Natural killer cell (primary cell): ENCODE results near the gene TMEM120A. TPM values are rescaled to one million over a fixed set of nuclear protein-coding genes. Genes with fewer than 3 reads are reported as not detected.

Experiments used
- ATAC-seq, 3 donors: fragments of 150-1000 bp in 2 of 3; fragments of 200-7000 bp in 1 of 3; cut with Tn5 transposase; 1 replicate in 1 of 3; 2 replicates in 2 of 3; pipeline ENCODE4 v1.10.0; 2021; ENCODE audit warnings: mild to moderate bottlenecking in 2 of 3, moderate library complexity in 2 of 3
- DNase-seq, 2 donors: peaks; one replicate each; pipeline versions ENCODE4 v3.0.0 to v3.0.0-alpha.2; 2013 to 2021; ENCODE audit warnings: mixed read lengths in 1 of 2
- H3K27ac ChIP-seq: one replicate; pipeline ENCODE4 v1.5.1; 2013; ENCODE audit warnings: mild to moderate bottlenecking, low read length
- H3K27me3 ChIP-seq: one replicate; pipeline ENCODE4 v1.6.1; 2013; ENCODE audit warnings: low read length; ENCODE audit not compliant: control insufficient read depth, insufficient read depth
- H3K36me3 ChIP-seq: one replicate; pipeline ENCODE4 v1.6.1; 2013; ENCODE audit warnings: low read length; ENCODE audit not compliant: control insufficient read depth, insufficient read depth
- H3K4me1 ChIP-seq: one replicate; pipeline ENCODE4 v1.6.1; 2013; ENCODE audit warnings: low read length; ENCODE audit not compliant: control insufficient read depth, insufficient read depth
- H3K4me3 ChIP-seq: one replicate; pipeline ENCODE4 v1.5.1; 2013; ENCODE audit warnings: low read length
- H3K9me3 ChIP-seq: one replicate; pipeline ENCODE4 v1.6.1; 2013; ENCODE audit warnings: low read length; ENCODE audit not compliant: control insufficient read depth, insufficient read depth
- H3K27ac Mint-ChIP-seq, 2 donors: one replicate each; pipeline ENCODE4 v1.8.0; 2022; ENCODE audit warnings: mild to moderate bottlenecking in 2 of 2, mixed read lengths in 2 of 2, moderate library complexity in 1 of 2
- H3K27me3 Mint-ChIP-seq, 2 donors: one replicate each; pipeline ENCODE4 v1.8.0; 2022; ENCODE audit warnings: low read depth in 2 of 2, mixed read lengths in 2 of 2
- H3K36me3 Mint-ChIP-seq: one replicate; pipeline ENCODE4 v1.8.0; 2022; ENCODE audit warnings: mixed read lengths
- H3K4me1 Mint-ChIP-seq, 2 donors: one replicate each; pipeline ENCODE4 v1.8.0; 2022; ENCODE audit warnings: mixed read lengths in 2 of 2
- H3K4me3 Mint-ChIP-seq: one replicate; pipeline ENCODE4 v1.8.0; 2022; ENCODE audit warnings: mild to moderate bottlenecking, moderate library complexity, mixed read lengths
- H3K9me3 Mint-ChIP-seq, 2 donors: one replicate each; pipeline ENCODE4 v1.8.0; 2022; ENCODE audit warnings: mixed read lengths in 2 of 2
- WGBS: methylation state at CpG from one replicate; pipeline ENCODE4 v1.1.7; 2013; ENCODE audit warnings: missing lambda C conversion rate; ENCODE audit not compliant: insufficient coverage; 5-methylcytosine and 5-hydroxymethylcytosine counted together
- intact Hi-C: fragments of 100-400 bp; cut with micrococcal nuclease; formaldehyde crosslinking; loops from one replicate; pipeline ENCODE4 v1.14.2; 2022
- total RNA-seq, 4 donors: library from RNA; stranded (reverse); fragments of 120-200 nt in 1 of 4; gene quantifications; one replicate each; pipeline versions ENCODE4 v1.2.3 to v1.2.4, GENCODE V29; 2013 to 2022
- TF ChIP-seq, protein P1 (sequence below): fragments of 200-600 bp; IDR thresholded peaks from one replicate; pipeline ENCODE4 v1.8.0; 2022; ENCODE audit warnings: antibody characterized with exemption

TMEM120A gene
- total RNA-seq, 3 donors from 2014 or later (not counting 1 experiment from before 2014, with no cell fraction given), result 24.3 to 38.1 (median 34.6) TPM

DNA sequence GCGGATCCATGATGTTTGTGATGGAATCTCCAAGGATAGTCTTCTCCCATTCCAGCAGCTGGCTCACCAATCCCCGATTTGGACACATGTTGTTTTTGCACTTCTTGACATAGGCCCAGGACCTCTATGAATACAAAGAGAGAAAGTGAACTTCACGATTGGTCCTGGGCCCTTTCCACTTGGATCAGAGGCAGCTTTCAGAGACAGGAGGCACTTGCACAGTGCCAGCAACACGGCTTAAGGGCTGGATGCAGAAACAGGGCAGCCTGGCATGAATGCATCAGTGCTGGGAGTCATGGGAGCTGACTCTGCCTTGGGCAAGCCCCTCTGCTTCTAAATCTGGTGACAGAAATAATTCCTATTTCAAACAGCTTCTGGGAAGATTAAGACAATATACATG is 2.1 kb upstream of the TMEM120A start:
- ATAC-seq (no peak), DNase-seq (no peak)
- WGBS, result 96% methylated on average over 4 of the region's 4 CpGs
- Histone ChIP-seq H3K36me3 (peaks cover 5% of the 10 kb centered on the region), H3K27me3 (no peaks in the 10 kb centered on the region), H3K9me3 (no peaks in the 10 kb centered on the region), H3K4me3 (no peak overlapping the region), H3K27ac (no peak overlapping the region), H3K4me1 (peaks cover 27% of the 10 kb centered on the region)
- Mint-ChIP-seq H3K36me3 (no peaks in the 10 kb centered on the region), H3K4me3 (peak overlapping the region; percentile 40), H3K27me3 (no peaks in the 10 kb centered on the region), H3K9me3 (no peaks in the 10 kb centered on the region), H3K27ac (no peak overlapping the region), H3K4me1 (peaks cover 18 to 35% of the 10 kb centered on the region in 2 donors)
- intact Hi-C loops, result no loop called here
- TF ChIP-seq, protein P1, sequence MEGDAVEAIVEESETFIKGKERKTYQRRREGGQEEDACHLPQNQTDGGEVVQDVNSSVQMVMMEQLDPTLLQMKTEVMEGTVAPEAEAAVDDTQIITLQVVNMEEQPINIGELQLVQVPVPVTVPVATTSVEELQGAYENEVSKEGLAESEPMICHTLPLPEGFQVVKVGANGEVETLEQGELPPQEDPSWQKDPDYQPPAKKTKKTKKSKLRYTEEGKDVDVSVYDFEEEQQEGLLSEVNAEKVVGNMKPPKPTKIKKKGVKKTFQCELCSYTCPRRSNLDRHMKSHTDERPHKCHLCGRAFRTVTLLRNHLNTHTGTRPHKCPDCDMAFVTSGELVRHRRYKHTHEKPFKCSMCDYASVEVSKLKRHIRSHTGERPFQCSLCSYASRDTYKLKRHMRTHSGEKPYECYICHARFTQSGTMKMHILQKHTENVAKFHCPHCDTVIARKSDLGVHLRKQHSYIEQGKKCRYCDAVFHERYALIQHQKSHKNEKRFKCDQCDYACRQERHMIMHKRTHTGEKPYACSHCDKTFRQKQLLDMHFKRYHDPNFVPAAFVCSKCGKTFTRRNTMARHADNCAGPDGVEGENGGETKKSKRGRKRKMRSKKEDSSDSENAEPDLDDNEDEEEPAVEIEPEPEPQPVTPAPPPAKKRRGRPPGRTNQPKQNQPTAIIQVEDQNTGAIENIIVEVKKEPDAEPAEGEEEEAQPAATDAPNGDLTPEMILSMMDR, result no peak

- no peaks in the 10 kb centered on the region for H3K27me3 ChIP-seq
- H3K27ac ChIP-seq, result no peak overlapping the region
- H3K4me3 ChIP-seq, result no peak overlapping the region
- 97% methylated on average over 5 of the region's 5 CpGs for WGBS
- Mint-ChIP-seq H3K27ac (no peak overlapping the region), H3K27me3 (no peaks in the 10 kb centered on the region), H3K36me3 (no peaks in the 10 kb centered on the region), H3K4me3 (peak overlapping the region; percentile 37), H3K9me3 (no peaks in the 10 kb centered on the region), H3K4me1 (peaks cover 18 to 37% of the 10 kb centered on the region in 2 donors)
- H3K4me1 ChIP-seq, result peaks cover 27% of the 10 kb centered on the region
- peaks cover 5% of the 10 kb centered on the region for H3K36me3 ChIP-seq
- TF ChIP-seq, protein P1, result no peak
- no peak for ATAC-seq
- intact Hi-C loops, result no loop called here
- DNase-seq, result no peak
- H3K9me3 ChIP-seq, result no peaks in the 10 kb centered on the region
These were observed 1.6 kb upstream of the TMEM120A start for GRCh38 chr7:75995996-75996395.

GRCh38 chr7:75995052-75995471 is 667 bp upstream of the TMEM120A start:
- H3K4me1 ChIP-seq, result peaks cover 27% of the 10 kb centered on the region
- peak overlapping the region; percentile 89 for H3K4me3 ChIP-seq

More at GRCh38 chr7:75995052-75995471, 667 bp upstream of the TMEM120A start:
- Histone ChIP-seq H3K36me3 (no peaks in the 10 kb centered on the region), H3K9me3 (no peaks in the 10 kb centered on the region), H3K27me3 (no peaks in the 10 kb centered on the region), H3K27ac (no peak overlapping the region)
- ATAC-seq (no peak), DNase-seq (no peak)
- Mint-ChIP-seq H3K27ac (peak overlapping the region in 1 of 2 donors; percentile 76), H3K9me3 (no peaks in the 10 kb centered on the region), H3K4me1 (peaks cover 18 to 45% of the 10 kb centered on the region in 2 donors), H3K4me3 (peak overlapping the region; percentile 83), H3K36me3 (no peaks in the 10 kb centered on the region), H3K27me3 (no peaks in the 10 kb centered on the region)
- intact Hi-C loops, result no loop called here
- WGBS, result 88% methylated on average over 11 of the region's 11 CpGs
- TF ChIP-seq, protein P1, result no peak
